ENCODE data around the gene SSBP2.
"Not testable (repeated sequence)": the region's sequence is repeated elsewhere in the genome, so short reads cannot be mapped to it uniquely, and the experiment has no call there.

The SSBP2 gene

GRCh38 chr5:81517462-81517861, 233.4 kb downstream of the SSBP2 start:
- no peak for DNase-seq

GRCh38 chr5:81516091-81516490, 234.8 kb downstream of the SSBP2 start:
- no peak for DNase-seq

GRCh38 chr5:81513982-81514381, 236.9 kb downstream of the SSBP2 start:
- no peak for DNase-seq

GRCh38 chr5:81513473-81513872, 237.4 kb downstream of the SSBP2 start:
- no peak for DNase-seq

GRCh38 chr5:81506900-81507588, 243.9 kb downstream of the SSBP2 start:
- DNase-seq = peak; percentile 59

GRCh38 chr5:81506378-81506777, 244.5 kb downstream of the SSBP2 start:
- DNase-seq = no peak

- DNase-seq = no peak
Measured at GRCh38 chr5:81505672-81506071, 245.2 kb downstream of the SSBP2 start.

GRCh38 chr5:81503602-81504001, 247.3 kb downstream of the SSBP2 start:
- not testable (repeated sequence) for DNase-seq

- no peak for DNase-seq
Measured at GRCh38 chr5:81495286-81495685, 255.6 kb downstream of the SSBP2 start.

GRCh38 chr5:81488862-81489261, 262.0 kb downstream of the SSBP2 start:
- DNase-seq = no peak

- DNase-seq = no peak
Measured at GRCh38 chr5:81486711-81487110, 264.2 kb downstream of the SSBP2 start.

GRCh38 chr5:81482595-81482994, 268.3 kb downstream of the SSBP2 start:
- no peak for DNase-seq

GRCh38 chr5:81473395-81473794, 277.5 kb downstream of the SSBP2 start:
- not testable (repeated sequence) for DNase-seq

GRCh38 chr5:81469676-81470075, 281.2 kb downstream of the SSBP2 start:
- DNase-seq = no peak

- no peak for DNase-seq
Measured at GRCh38 chr5:81450940-81451339, 300.0 kb downstream of the SSBP2 start.

GRCh38 chr5:81435023-81435422, 315.9 kb downstream of the SSBP2 start:
- no peak for DNase-seq

- no peak for DNase-seq
Measured at GRCh38 chr5:81429985-81430384, 320.9 kb downstream of the SSBP2 start.

GRCh38 chr5:81429363-81429762, 321.5 kb downstream of the SSBP2 start:
- DNase-seq = no peak

GRCh38 chr5:81428861-81429260, 322.0 kb downstream of the SSBP2 start:
- DNase-seq = no peak

- no peak for DNase-seq
Measured at GRCh38 chr5:81428446-81428845, 322.5 kb downstream of the SSBP2 start.

- no peak for DNase-seq
Measured at GRCh38 chr5:81427566-81427965, 323.3 kb downstream of the SSBP2 start.

GRCh38 chr5:81426359-81427030, 324.4 kb downstream of the SSBP2 start:
- DNase-seq = no peak

GRCh38 chr5:81425569-81425968, 325.3 kb downstream of the SSBP2 start:
- DNase-seq = peak; percentile 39

- no peak for DNase-seq
Measured at GRCh38 chr5:81424728-81425127, 326.2 kb downstream of the SSBP2 start.

- no peak for DNase-seq
Measured at GRCh38 chr5:81422671-81423070, 328.2 kb downstream of the SSBP2 start.

Measured in NCI-H1092 treated with DMSO at 0.1 percent for 48 hours (cell line).